HL-60/S4 treated with phorbol 12-myristate 13-acetate at 8.2 ng/mL for 4 days and 3 days (cell line): ENCODE data around the gene NRG2.

ENCODE experiments used
- in situ Hi-C: fragments of 300-500 bp; cut with MboI; formaldehyde crosslinking; loops from 2 replicates; pipeline ENCODE4 v1.15.0; 2022; ENCODE audit warnings: low sequenced_read_pairs

The NRG2 gene

DNA sequence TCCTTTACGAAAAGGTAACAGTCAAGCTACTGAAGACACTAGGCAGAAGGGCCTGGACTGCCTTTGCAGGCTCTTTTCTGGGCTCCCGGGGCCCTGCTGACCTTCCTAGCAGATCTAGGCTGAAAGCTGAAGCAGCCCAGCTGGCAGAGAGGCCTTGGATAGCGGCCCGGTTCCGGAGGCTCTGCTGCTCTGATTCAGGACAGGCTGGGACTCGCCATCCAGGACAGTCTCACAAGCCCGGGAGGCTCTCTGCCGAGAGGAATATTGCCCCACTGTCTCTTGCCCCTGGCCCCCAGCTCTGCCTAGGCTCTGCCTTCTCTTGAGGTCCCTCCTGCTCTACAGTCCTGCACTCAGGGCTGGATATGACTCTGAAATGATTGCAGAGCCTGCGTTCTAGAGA lies 179.7 kb downstream of the NRG2 start:
- in situ Hi-C loops: no loop called here

DNA sequence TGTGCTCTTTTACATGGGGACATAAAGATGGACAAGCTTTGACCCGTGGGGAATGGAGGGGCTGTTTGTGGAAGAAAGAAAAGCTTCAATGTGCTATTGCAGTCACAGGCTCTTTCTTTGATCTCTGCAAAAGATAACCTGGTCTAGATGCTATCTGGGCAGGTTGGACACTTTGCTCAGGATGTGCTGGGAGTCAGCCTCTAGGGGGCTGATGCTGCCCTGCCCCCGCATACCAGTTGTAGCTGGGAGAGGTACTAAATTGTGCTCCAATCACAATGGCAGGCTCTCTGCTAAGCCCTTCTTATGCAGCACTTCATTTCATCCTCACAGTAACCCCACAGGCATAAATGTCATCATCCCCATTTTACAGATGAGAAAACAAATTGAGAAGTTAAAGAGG lies 180.3 kb downstream of the NRG2 start:
- in situ Hi-C loops: no loop called here

DNA sequence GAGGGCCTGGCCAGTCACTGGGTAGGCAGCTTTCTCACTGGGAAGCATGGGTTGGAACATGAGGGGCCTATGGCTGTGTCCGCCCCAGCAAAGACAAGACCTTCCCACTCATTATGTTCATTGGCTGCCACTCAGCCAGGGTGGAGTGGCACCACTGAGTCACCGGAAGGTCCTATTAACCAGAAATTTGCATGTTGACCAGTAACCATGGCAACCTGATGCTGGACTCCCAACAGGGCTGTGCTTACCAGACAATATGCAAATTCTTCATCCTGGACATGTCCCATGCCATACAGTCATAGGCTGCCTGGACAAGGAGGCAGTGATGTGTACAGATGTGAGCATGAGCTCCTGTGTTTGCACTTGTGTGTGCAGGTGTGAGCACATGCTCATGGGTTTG lies 180.8 kb downstream of the NRG2 start:
- in situ Hi-C loops: no loop called here

DNA sequence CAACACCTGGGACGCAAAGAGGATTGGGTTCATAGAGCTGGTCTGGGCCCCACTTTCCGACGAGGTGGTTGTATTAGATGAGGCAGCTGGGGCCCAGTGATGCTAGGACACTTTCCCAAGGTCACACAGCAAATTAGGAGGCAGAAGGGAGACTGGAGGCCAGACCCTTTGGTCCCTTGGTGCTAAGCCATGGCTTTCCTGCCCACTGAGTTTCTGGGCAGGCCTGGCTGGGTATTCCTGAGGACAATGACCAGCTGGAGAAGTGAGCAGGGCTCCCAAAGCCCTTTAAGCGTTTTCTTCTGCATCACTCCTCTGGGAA lies 181.3 kb downstream of the NRG2 start:
- in situ Hi-C loops: no loop called here

DNA sequence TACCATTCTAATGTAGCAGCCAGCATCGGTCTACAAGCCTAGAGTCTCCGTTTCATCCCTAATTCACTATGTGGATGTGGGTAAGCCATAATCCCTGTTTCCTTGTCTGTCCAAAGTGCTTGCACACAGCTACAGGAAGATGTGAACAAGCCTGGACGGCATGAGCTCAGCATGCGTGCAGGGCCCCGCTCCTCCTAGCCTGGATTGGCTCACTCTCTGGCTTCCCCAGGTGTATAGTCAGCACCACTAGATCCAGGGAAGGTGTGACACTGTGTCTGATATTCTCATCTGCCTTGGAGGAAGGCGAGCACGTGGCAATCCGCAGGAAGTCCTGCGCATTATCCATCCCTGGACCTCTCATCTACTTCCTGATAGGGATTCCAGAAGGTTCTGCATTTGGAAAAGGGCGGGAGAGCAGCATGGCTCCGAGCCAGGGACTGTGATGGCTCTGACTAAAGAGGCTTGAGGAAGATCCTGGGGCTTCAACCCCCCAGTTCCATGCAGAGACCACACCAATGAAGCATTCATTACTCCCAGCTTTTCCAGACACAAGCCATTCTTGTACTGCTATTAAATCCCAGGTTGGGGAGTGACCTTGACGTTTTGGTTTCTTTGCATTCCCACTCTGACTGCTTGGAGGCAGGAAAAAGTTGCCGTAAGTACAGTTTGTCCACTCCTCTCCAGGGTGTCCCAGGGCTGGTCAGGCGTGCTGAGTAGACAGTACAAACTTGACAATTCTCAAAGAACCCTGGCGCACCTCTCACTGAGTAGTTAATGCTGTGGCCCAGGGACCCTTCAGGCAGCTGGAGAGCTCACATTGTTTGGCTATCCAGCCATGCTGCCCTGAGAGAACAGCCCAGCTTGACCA lies 181.8 kb downstream of the NRG2 start:
- in situ Hi-C loops: no loop called here

DNA sequence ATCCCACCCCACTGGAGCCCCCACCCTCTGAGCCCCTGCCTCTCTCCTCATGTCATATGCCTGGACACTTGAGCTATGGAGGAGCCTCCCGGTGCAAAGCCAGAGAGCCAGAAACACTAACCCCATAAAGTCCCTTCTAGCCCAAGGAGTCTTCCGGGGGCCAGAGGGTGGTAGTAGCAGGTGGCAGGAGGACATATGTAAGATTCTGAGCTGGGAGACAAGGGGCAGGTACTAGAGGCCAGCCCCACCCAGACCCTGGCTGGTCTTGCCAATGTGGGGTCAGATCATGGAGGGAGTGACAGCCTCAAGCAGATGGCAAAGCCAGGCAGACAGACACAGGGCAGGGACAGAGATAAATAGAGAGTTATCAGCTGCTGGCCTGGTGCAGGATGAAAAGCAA lies 184.1 kb downstream of the NRG2 start:
- in situ Hi-C loops: no loop called here

DNA sequence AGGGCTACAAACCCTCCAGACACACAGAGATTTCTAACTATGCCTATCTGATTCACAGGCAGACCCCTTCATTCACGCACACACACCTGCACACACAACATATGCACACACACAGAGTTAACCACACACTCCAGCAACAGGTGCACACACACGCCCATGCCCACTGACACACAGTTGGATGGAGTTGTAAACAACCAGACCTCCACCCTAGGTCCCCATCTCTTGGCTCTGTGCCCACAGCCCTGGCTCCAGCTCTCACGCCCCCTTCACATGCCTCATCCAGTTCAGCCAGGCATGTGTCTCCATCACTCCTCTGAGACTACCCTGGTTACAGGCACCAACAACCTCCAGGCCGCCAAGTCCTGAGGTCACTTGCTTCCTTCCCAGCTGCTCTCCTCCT lies 186.4 kb downstream of the NRG2 start:
- in situ Hi-C loops: no loop called here

DNA sequence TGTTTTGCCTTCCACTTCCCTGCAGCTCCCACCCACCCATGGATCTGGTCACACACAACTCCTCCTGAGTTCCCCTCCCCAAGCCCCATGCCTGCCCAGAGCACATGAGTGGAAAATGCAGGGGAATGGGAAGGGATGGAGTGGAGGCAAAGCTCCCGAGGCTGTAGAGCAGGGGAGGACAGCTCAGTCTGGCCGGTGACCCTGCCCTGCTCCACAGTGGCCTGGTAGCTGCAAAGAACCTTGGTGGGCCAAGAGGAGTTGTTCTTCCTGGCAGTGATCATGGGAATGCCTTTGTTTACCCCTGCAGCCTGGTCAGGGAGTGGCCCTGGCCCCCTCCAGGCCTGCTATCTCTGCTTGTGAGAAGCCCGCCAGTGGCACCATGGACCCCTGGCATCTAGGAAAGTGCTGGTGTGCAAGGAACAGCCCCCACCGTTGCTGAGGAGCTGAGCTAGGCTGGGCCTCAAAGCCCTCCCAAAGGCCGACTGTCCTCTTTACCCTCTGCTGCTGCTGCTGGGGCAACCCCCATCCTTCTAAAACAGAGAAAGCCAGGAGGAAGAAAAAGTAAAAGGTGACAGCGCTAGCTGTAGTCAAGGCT lies 187.1 kb downstream of the NRG2 start:
- in situ Hi-C loops: no loop called here

DNA sequence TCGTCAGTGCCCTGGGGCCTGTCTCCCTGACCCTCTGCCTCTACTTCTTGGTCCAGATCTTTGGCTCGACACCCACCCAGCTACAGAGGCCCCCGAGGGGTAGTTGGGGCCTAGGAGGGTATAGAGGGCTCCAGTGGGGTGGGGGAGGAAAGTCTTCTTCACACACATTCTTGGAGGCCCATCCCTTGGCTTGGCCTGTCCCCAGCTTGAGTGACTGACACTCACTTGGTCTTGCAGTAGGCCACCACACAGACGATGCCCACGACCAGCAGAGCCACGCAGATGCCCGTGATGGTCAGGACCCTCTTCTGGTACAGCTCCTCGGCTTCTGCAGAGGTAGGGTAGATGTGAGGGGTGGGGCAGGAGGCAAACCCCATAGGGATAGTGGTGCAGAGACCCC lies 187.6 kb downstream of the NRG2 start:
- in situ Hi-C loops: no loop called here

DNA sequence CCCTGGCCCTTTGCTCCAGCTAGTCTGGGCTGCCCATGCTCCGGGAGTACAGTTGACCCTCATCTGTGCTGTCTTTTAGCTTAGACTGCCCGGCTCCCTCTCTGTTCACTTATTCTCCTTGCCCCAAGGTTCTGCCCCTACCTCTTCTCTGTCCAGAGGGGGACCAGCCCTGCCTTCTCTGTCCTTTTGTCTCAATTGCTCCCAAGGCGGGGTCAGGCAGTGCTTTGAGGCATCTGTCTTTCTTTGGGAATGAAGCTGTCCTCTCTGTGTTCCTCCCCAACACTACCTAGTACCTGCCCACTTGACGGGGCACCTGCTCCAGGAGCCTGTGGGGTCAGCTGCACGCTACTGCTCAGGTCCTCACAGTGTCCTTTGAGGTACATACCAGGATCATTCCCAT lies 188.1 kb downstream of the NRG2 start:
- in situ Hi-C loops: no loop called here

DNA sequence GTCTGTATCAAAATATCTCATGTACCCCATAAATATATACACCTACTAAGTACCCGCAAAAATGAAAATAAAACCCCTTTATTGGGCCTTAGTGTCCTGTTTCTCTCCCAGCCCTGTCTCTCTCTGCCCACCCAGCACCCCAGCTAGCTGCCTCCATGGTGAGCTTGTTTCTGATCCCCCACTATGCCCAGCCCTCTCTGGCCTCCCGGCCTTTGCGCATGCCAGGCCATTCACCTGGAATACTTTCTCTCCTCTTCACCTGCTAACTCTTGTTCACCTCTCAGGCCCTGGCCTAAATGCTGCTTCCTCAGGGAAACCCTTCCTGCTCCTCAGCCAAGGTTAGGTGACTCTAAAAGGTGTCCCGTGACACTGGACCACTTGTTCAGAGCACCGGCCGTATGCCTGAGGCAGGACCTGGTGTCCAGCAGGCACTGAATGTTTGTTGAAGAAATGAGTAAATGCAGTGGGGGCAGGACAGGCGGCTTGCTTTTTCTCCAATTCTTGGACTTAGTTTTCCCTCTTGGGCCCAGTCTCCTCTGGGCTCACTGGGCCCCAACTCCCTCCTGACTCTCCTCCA lies 189.0 kb downstream of the NRG2 start:
- in situ Hi-C loops: no loop called here

DNA sequence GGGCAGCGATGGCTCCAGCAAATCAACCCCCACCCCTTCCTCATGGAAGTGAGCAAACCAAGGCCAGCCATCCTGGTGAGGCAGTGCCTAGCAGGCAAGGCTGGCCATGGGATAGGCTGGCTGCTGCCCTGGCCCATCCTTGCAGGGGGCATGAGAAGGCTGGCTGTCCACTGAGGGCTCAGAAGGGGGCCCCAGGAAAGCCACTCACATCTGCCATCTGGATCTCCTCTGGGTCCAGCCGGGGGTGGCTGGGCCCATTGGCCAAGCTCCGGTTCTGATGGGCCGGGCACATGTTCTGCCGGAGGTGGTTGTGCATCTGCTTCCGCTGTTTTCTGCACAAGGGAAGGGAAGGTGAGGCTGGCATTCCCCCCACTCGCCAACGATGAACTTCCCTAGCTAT lies 190.4 kb downstream of the NRG2 start:
- in situ Hi-C loops: no loop called here

DNA sequence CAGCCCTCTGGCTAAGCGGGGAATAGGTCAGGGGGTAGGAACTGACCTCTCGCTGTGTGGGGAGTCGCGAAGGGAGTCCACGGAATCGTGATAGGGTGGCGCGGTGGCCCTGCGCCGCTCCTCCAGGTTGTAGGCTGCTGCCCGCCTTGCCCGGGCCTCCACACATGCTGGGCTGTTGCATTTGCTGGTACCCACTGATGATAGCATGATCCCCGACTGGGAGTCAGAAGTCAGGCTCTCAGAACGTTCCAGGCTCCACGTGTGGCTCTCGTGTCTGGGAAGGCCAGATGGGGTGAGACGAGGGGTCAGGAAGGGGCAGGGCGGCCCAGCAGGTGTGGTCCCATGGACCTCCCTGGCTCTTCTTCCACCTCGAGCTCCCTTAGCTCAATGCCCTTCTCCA lies 191.5 kb downstream of the NRG2 start:
- in situ Hi-C loops: no loop called here

DNA sequence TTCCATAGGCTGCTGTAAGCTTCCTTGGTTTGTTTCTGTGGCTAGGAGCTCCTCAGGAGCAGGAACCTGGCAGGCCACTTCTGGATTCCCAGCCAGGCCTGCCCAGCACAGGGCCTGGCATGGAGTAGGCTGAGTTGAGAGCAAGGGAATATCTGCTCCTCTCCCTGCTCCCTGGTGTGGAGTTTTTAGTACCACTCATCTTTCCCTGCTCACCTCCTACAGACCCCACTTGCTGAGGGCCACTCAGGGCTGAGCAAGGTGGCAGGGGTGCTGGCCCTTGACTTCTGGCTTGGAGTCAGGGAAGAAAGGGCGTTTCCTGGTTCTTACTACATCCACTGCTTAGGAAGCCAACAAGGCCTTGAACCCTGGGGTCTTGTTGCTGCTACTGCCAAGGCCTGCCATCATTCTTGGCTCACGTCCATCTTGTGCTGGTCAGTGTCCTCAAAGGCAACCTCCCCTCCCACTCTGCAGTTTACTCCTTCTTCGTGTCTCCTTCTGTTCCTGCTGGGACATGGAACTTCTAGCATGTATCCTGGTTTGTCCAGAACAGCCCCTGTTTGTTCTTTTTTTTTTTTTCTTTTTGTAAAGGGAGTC lies 192.6 kb downstream of the NRG2 start:
- in situ Hi-C loops: no loop called here

DNA sequence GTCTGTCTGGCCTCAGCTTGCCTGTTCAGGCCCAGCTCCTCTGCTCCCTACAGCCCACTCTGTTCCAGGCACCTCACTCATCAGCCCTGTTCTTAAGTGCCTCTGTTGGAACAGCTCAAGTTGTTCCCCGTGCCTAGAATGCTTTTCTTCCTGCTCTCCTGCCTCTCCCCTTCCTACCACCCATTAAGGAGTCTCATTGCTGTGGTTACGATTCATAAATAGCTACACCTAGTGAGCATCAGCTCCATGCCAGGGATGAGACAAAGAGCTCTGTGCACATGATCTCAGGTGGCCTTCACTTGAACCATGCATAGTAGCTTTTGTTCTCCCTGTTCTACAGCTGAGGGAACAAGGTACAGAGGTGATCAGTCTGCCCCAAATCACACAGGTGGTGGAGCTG lies 193.2 kb downstream of the NRG2 start:
- in situ Hi-C loops: no loop called here

DNA sequence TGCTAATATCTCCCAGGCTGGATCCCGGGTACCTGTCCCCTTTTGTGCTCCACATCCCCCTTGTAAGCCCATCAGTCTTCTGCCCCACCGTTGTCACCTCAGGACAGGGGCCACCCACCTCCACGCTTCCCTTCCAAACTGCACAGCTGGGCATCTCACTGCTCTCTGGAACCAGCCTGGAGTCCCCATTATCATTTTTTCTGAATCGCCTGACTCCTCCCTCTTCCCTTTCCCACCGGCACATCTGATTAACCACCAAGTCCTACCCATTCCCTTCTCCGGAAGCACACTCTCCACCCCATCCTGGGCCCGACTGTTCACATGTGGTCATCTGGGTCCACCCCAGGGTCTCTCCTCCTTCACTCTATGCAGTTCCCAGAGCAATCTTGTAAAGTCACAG lies 193.6 kb downstream of the NRG2 start:
- in situ Hi-C loops: no loop called here

DNA sequence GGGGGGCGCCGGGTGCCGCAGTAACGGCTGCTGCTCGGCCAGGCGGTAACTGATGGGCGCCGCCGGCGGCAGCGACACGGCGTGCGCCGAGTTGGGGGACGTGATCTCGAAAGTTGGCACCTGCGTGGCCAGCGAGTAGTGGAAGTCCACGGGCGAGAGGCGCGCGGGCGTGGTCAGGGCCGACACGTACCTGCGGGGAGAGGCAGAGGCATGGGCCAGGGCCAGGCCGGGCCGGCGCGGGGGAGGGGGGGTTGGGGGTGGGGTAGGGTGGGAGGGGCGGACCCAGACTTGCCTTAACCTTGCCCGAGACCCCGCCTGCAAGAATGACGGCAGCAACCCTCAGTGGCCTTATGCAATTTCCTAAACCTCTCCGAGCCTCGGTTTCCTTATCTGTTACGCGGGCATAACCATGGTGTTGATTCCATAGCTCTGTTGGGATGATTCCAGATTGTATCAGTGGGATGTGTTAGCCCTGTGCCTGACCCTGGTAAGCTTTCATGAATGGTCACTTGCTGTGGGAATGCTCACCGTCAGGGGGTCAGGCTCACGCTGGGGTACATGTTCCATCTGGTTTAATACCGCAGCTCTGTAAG lies 194.5 kb downstream of the NRG2 start:
- in situ Hi-C loops: no loop called here

DNA sequence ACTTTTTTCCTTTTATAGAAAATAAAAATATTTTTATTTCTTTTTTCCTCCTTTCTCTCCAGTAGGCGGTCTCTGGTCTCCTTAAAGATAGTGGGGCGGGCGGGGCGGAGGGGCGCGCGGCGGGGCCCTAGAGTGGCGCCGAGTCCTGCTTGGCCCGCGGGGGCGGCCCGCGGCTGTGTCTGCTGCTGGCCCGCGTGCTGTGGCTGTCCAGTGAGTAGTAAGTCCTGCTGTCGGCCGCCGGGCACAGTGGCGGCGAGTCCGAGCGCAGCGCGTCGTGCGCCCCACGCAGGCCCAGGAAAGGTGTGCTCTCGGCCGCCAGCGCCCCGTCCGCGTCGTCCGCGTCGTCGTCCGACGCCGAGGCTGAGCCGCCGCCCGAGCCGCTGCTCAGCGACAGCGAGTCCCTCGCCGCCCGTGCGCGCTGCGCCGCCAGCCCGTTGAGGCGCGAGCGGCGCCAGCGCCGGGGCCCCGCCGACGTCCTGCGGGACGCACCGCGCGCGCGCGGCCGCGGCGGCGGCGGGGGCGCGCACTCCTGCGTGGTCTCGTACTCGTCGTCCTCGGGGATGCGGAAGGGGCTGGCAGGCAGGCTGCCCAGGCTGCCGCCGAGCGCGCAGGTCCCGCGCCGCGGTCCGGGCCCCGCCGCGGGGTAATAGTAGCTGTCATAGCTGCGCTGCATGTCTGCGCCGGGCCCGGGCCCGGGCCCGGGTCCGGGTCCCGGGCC lies 195.2 kb downstream of the NRG2 start:
- in situ Hi-C loops: no loop called here

DNA sequence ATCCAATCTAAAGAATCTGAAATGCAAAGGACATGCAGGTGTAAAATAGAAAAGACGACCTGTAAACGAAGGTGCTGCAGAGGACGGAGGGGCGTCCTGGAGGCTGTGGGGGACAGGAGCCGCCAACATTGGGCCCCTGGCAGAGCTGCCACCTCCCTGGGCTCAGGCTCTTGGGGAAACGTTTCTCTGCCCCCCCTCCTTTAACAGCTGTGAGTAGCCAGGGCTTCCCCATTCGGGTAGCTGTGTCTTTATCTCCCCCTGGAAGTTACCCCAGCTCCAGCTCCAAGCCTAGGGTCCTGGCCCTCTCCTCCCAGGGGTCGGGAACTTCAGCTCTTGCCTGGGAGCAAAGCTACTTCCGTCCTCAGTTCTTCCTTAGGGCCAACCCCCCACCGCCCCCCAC lies 196.0 kb downstream of the NRG2 start:
- in situ Hi-C loops: no loop called here

DNA sequence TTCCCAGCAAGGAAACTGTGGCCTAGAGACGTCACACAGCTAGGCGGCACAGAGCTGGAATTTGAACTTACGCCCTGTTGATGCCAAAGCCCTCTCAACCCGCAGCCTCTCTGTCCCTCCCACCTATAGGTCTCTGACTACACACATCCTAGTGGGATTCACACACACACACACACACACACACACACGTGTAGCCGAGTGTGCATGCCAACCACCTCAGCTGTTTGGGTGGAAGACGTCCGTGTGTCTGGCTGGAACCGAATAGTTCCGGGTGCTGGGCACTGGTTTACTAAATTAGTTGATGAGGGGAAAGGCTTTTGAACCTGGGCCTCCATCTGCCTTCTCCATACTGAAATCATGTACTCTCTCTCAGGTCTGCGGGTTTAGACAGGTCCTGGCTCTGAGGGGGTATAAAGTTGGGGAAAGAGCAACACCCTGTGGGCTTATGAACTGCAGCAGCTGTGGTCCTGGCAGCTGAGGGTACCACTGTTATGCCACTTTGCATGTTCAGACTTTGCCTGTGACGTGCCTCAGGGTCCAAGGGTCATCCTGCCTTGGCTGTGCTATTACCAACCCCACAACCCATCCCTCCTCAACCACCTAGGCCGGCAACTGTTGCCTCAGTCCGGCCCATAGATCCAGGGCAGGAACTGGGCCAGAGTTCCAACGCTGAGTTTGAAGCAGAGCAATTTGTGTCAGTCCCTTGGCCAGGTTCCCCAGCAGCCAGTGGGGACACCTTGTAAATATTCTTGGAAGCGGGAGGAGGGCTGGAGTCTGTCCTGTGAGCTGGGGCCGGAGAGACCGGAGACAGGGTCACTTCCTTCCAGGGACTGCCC lies 197.0 kb downstream of the NRG2 start:
- in situ Hi-C loops: no loop called here
